ENCODE results near the gene YAP1. TPM values are rescaled to one million over a fixed set of nuclear protein-coding genes. Genes with fewer than 3 reads are reported as not detected.
"Not testable (repeated sequence)": the region's sequence is repeated elsewhere in the genome, so short reads cannot be mapped to it uniquely, and the experiment has no call there.

YAP1 gene
- total RNA-seq, 2 donors from 2014 or later = 137 to 210 TPM

DNA sequence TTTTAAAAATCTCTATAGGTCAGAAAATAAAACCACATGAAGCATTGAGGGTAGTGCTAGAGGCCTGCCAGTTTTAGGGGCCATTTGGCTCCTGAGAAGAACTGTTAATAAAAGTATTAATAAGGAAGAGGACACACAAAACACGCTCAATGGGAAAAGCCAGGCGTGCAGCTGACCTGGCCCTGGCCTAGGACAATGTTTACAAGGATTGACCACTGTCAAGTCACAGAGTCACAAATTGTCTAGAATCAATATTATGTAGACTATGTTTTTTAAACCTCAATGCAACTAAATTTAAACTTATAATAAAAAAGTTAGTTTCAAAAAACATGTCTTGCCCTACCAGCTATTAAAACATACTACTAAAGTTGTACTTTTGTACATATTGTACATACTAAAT, 89.4 kb downstream of the YAP1 start:
- Histone ChIP-seq H3K4me3 (no peak overlapping the region), H3K4me1 (replicated peaks) (no peaks in the 10 kb centered on the region), H3K9me3 (no peaks in the 10 kb centered on the region), H3K27ac (no peak overlapping the region), H3K36me3 (no peaks in the 10 kb centered on the region), H3K27me3 (replicated peaks; ENCODE audit: insufficient read depth) (no peaks in the 10 kb centered on the region)
- intact Hi-C loops (cut with DNase I) = loop anchor here (10.0 kb wide), 1 partner anchor 65 kb away; no protein-coding TSS in a partner anchor
- no peak for DNase-seq (ENCODE audit: low spot score)
- 94% methylated on average over 2 of the region's 2 CpGs for WGBS
- TF ChIP-seq CTCF (IDR thresholded peaks at IDR 0.05) = no peak

GRCh38 chr11:102200325-102200724, 90.1 kb downstream of the YAP1 start:
- WGBS = 96% methylated on average over 5 of the region's 5 CpGs

DNA sequence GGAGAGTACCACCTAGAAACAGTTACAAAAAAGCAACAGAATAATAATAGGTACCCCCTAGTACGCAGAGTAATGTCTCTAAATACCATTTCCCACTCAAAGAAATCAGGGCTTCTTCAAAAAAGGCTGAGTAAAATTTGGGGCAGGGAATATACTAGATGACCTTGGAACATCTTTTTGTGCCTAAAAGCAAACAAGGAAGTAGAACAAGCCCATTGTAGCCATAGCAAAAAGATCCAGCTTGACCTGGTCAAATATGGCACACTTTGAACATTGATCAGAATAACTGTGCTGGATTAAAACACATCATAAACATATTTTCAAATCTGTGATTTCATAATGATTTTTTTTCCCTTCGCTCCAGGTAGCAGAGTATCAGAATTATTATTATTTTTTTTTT, 91.5 kb downstream of the YAP1 start:
- WGBS = 95% methylated on average over 2 of the region's 2 CpGs
- H3K36me3 ChIP-seq = peaks cover 3 to 4% of the 10 kb centered on the region in 2 donors
- DNase-seq (ENCODE audit: low spot score) = no peak
- no peaks in the 10 kb centered on the region for H3K9me3 ChIP-seq
- no peak for TF ChIP-seq POLR2AphosphoS5 (IDR thresholded peaks at IDR 0.05)
- TF ChIP-seq CTCF (IDR thresholded peaks at IDR 0.05) = no peak
- no peak for TF ChIP-seq POLR2A (IDR thresholded peaks at IDR 0.05)
- H3K27me3 ChIP-seq (replicated peaks; ENCODE audit: insufficient read depth) = no peaks in the 10 kb centered on the region
- no peak overlapping the region for H3K27ac ChIP-seq
- H3K4me1 ChIP-seq (replicated peaks) = no peaks in the 10 kb centered on the region
- intact Hi-C loops (cut with DNase I) = loop anchor here (10.0 kb wide), 1 partner anchor 63 kb away; no protein-coding TSS in a partner anchor
- H3K4me3 ChIP-seq = no peak overlapping the region

More at GRCh38 chr11:102200325-102200724, 90.1 kb downstream of the YAP1 start:
- not testable (repeated sequence) for H3K4me3 ChIP-seq; H3K36me3 ChIP-seq; H3K27me3 ChIP-seq (replicated peaks; ENCODE audit: insufficient read depth); H3K9me3 ChIP-seq; DNase-seq (ENCODE audit: low spot score); H3K4me1 ChIP-seq (replicated peaks); H3K27ac ChIP-seq
- intact Hi-C loops (cut with DNase I) = loop anchor here (10.0 kb wide), 1 partner anchor 64 kb away; no protein-coding TSS in a partner anchor

DNA sequence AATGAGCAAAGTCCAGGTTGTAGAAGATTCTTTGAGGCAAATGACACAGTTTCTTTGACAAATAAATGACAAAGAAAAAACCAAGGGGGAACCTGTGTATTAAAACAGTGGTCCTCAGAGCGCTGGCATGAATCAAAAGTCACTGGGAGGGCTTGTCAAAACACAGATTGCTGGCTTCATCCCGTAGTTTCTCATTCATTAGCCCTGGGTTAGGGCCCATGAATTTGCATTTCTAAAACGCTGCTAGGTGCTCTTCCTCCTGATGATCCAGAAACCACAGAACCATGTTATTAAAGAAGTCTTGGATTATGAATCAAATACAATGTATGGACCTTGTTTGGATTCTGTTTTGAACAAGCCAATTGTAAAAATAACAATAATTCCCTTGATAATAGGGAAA, 92.7 kb downstream of the YAP1 start:
- no peak overlapping the region for H3K27ac ChIP-seq
- no peaks in the 10 kb centered on the region for H3K9me3 ChIP-seq
- no peaks in the 10 kb centered on the region for H3K27me3 ChIP-seq (replicated peaks; ENCODE audit: insufficient read depth)
- no peaks in the 10 kb centered on the region for H3K4me1 ChIP-seq (replicated peaks)
- no peak for DNase-seq (ENCODE audit: low spot score)
- 81% methylated on average over 3 of the region's 3 CpGs for WGBS
- H3K4me3 ChIP-seq = no peak overlapping the region
- intact Hi-C loops (cut with DNase I) = loop anchor here (10.0 kb wide), 1 partner anchor 62 kb away; no protein-coding TSS in a partner anchor
- H3K36me3 ChIP-seq = peaks cover 3 to 4% of the 10 kb centered on the region in 2 donors
- TF ChIP-seq POLR2AphosphoS5 (IDR thresholded peaks at IDR 0.05) = no peak
- TF ChIP-seq CTCF (IDR thresholded peaks at IDR 0.05) = no peak
- TF ChIP-seq POLR2A (IDR thresholded peaks at IDR 0.05) = no peak

- intact Hi-C loops (cut with DNase I) = loop anchor here (10.0 kb wide), 1 partner anchor 61 kb away; no protein-coding TSS in a partner anchor
- H3K27me3 ChIP-seq (replicated peaks; ENCODE audit: insufficient read depth) = no peaks in the 10 kb centered on the region
- no peak overlapping the region for H3K4me3 ChIP-seq
- no peak for DNase-seq (ENCODE audit: low spot score)
- H3K36me3 ChIP-seq = peaks cover 3 to 4% of the 10 kb centered on the region in 2 donors
- no peak for TF ChIP-seq POLR2AphosphoS5 (IDR thresholded peaks at IDR 0.05)
- no peak for TF ChIP-seq CTCF (IDR thresholded peaks at IDR 0.05)
- TF ChIP-seq POLR2A (IDR thresholded peaks at IDR 0.05) = no peak
- WGBS = 45% methylated on average over 2 of the region's 2 CpGs
- no peak overlapping the region for H3K27ac ChIP-seq
- H3K9me3 ChIP-seq = no peaks in the 10 kb centered on the region
- no peaks in the 10 kb centered on the region for H3K4me1 ChIP-seq (replicated peaks)
Observed at GRCh38 chr11:102204174-102204573, 93.9 kb downstream of the YAP1 start.
